ENCODE data around the gene MAP3K5.

The MAP3K5 gene

DNA sequence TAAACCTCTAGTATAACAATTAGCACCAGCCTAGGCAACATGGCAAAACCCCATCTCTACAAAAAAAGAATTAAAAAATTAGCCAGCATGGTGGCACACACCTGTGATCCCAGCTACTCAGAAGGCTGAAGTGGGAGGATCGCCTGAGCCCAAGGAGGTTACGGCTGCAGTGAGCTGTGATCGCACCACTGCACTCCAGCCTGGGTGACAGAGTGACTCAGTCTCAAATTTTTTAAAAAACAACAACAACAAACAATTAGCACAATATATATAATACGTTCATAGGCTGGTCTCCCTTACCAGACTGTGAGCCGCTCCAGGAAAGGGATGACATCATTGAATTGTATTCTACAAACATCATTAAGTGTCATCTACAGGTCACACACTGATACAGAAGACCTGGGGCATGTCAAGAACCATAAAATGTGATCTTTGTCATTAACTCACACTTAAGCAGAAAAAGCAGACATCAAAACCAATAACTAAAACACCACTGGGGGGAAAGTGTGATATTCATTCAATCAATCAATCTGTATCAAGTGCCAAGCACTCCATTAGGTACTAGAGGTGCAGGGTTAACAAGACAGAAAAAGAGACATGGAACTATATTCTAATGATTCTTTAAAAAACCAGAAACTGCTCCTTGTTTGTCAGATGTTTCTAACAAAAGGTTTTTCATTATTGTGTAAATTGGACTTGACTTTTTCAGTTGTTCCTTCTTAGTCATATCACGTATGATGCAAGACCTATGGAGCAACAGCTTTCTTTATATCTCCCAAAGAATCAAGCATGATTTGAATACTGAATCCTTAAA is 17.8 kb downstream of the MAP3K5 start:
- POLR2A ChIA-PET (ENCODE audit: low non-redundant PET) = no interaction called here
- DNase-seq (ENCODE audit: low spot score) = peak; percentile 36
- H3K27ac ChIP-seq = no peak overlapping the region
- CTCF ChIA-PET = no interaction called here
- no peak for TF ChIP-seq CTCF (conservative IDR thresholded peaks at IDR 0.05; ENCODE audit: low read depth)

GRCh38 chr6:136773473-136773796 is 18.8 kb downstream of the MAP3K5 start:
- H3K27ac ChIP-seq = no peak overlapping the region
- no peak for TF ChIP-seq CTCF (conservative IDR thresholded peaks at IDR 0.05; ENCODE audit: low read depth)
- no peak for DNase-seq (ENCODE audit: low spot score)
- POLR2A ChIA-PET (ENCODE audit: low non-redundant PET) = no interaction called here
- CTCF ChIA-PET = no interaction called here

- H3K27ac ChIP-seq = no peak overlapping the region
- CTCF ChIA-PET = no interaction called here
- POLR2A ChIA-PET (ENCODE audit: low non-redundant PET) = no interaction called here
- no peak for DNase-seq (ENCODE audit: low spot score)
- TF ChIP-seq CTCF (conservative IDR thresholded peaks at IDR 0.05; ENCODE audit: low read depth) = no peak
Measured at GRCh38 chr6:136772685-136773472, 19.4 kb downstream of the MAP3K5 start.

DNA sequence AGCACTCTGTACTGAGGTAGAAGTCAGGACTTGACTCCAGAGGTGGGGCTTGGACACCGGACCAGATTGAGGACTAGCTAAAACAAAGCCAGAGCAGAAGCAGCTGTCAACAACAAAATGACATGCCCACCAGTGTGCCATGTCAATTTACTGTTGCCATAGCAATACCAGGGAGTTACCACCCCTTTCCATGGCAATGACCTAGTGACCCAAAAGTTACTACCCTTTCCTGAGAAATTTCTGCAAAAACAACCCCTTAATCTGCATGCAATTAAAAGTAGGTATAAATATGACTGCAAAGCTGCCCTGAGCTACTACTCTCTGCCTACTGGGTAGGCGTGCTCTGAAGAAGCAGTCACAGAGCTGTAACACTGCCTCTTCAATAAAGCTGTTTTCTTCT is 21.0 kb downstream of the MAP3K5 start:
- POLR2A ChIA-PET (ENCODE audit: low non-redundant PET) = no interaction called here
- no peak for TF ChIP-seq CTCF (conservative IDR thresholded peaks at IDR 0.05; ENCODE audit: low read depth)
- CTCF ChIA-PET = no interaction called here
- DNase-seq (ENCODE audit: low spot score) = no peak
- H3K27ac ChIP-seq = no peak overlapping the region

DNA sequence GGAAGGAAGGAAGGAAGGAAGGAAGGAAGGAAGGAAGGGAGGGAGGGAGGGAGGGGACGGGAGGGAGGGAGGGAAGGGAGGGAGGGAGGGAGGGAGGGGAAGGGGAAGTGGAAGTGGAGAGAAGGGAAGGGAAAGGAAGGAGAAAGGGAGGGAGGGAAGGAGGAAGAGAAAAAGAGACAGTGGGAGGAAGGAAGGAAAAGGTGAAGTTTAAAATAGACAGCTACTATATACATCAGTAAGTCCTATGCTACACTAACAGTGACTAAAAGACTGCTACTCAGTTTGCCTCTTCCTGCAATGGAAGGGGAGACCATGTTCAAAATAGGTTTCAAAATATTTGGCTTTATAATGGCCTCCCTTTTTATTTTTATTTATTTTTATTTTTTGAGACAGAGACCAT is 22.5 kb downstream of the MAP3K5 start:
- no peak for TF ChIP-seq CTCF (conservative IDR thresholded peaks at IDR 0.05; ENCODE audit: low read depth)
- ChIA-PET CTCF (no interaction called here), POLR2A (ENCODE audit: low non-redundant PET) (no interaction called here)
- no peak overlapping the region for H3K27ac ChIP-seq
- DNase-seq (ENCODE audit: low spot score) = no peak

DNA sequence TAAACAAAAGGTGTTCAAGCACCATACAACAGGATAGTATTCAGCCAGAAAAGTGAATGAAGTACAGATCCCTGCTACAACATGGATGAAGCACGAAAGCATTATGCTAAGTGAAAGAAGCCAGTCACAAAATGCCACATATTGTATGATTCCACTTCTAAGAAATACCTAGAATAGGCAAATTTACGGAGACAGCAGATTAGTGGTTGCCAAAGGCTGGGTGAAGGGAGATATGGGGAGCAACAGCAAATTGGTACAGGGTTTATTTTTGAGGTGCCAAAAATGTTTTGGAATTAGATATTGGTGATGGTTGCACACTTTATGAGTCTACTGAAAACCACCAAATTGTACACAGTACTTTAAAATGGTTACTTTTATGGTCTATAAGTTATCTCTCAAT is 23.2 kb downstream of the MAP3K5 start:
- CTCF ChIA-PET = no interaction called here

More for the DNA sequence above, 23.2 kb downstream of the MAP3K5 start:
- H3K27ac ChIP-seq = no peak overlapping the region
- POLR2A ChIA-PET (ENCODE audit: low non-redundant PET) = interaction anchor here (0.6 kb wide), 1 partner anchor 23 kb away, joined by 3 read pairs; the partner anchor contains the start of gene MAP3K5
- TF ChIP-seq CTCF (conservative IDR thresholded peaks at IDR 0.05; ENCODE audit: low read depth) = no peak
- no peak for DNase-seq (ENCODE audit: low spot score)
